HCT116 (cell line): Measurements from ENCODE around the gene ITM2B. TPM values are rescaled to one million over a fixed set of nuclear protein-coding genes. Genes with fewer than 3 reads are reported as not detected.

Experiments used
- ATAC-seq: fragments of 200-7000 bp; cut with Tn5 transposase; 2 replicates; pipeline ENCODE4 v1.9.1; 2020; ENCODE audit warnings: mild to moderate bottlenecking, moderate library complexity
- BruUV-seq: library from RNA; stranded (reverse); fragments of 400-500 nt; replicated peaks from 2 replicates; lab custom pipeline; 2021; lab: Mats Ljungman, UMichigan
- CTCF ChIA-PET: fragments of 300-600 bp; sonication (Branson Sonifier 250); formaldehyde crosslinking; loops from one replicate; lab custom pipeline; 2021; ENCODE audit warnings: antibody characterized with exemption; lab: Charles Lee
- POLR2A ChIA-PET: fragments of 300-600, 350-600 bp; sonication (Branson Sonifier 250); formaldehyde crosslinking; loops from one replicate; lab custom pipeline; 2021; ENCODE audit warnings: antibody characterized with exemption; lab: Charles Lee
- RAD21 ChIA-PET, 2 experiments: fragments of 300-600 bp; sonication (Branson Sonifier 250); formaldehyde crosslinking; loops; one replicate each; lab custom pipeline; 2023; ENCODE audit warnings: low total read pairs in 2 of 2; ENCODE audit not compliant: uncharacterized antibody in 2 of 2, unreplicated experiment in 2 of 2, low non-redundant PET in 1 of 2; lab: Charles Lee
- DNase-seq: peaks from one replicate; pipeline ENCODE4 v3.0.0-alpha.2; 2010; ENCODE audit warnings: low read depth, low spot score
- H2AFZ ChIP-seq: fragments of 200-600 bp; shearing (Covaris generic), sonication (generic); 2 replicates; pipeline ENCODE4 v1.6.1; 2017; ENCODE audit warnings: low read depth, mixed run types, mixed read lengths, antibody characterized with exemption, low read length; ENCODE audit not compliant: poor library complexity, severe bottlenecking
- H3K27ac ChIP-seq: 2 replicates; pipeline ENCODE4 v1.5.1; 2012; ENCODE audit warnings: low read depth, low read length
- H3K27me3 ChIP-seq: fragments of 200-600 bp; sonication (generic); 2 replicates; pipeline ENCODE4 v1.6.1; 2016; ENCODE audit warnings: mixed run types, low read length, mixed read lengths; ENCODE audit not compliant: insufficient read depth
- H3K36me3 ChIP-seq, 2 experiments: fragments of 200-500 bp in 1 of 2; fragments of 200-600 bp in 1 of 2; sonication (Bioruptor generic) in 1 of 2; sonication (generic) in 1 of 2; 2 replicates each; pipeline versions ENCODE4 v1.5.1 to v1.6.1; 2014 to 2016; ENCODE audit warnings: low read length in 2 of 2, inconsistent platforms in 1 of 2, mixed read lengths in 1 of 2, mixed run types in 1 of 2; ENCODE audit not compliant: insufficient read depth in 2 of 2, control insufficient read depth in 1 of 2
- H3K4me1 ChIP-seq, 2 experiments: fragments of 200-600 bp in 1 of 2; sonication (generic) in 1 of 2; 2 replicates each; pipeline versions ENCODE4 v1.5.1 to v1.6.1; 2012 to 2017; ENCODE audit warnings: low read length in 2 of 2, inconsistent platforms in 1 of 2, mild to moderate bottlenecking in 1 of 2, mixed read lengths in 1 of 2, mixed run types in 1 of 2, moderate library complexity in 1 of 2; ENCODE audit not compliant: insufficient read depth in 2 of 2, control insufficient read depth in 1 of 2
- H3K4me2 ChIP-seq: fragments of 200-600 bp; sonication (generic); 2 replicates; pipeline ENCODE4 v1.6.1; 2017; ENCODE audit warnings: mixed run types, low read length, mixed read lengths
- H3K4me3 ChIP-seq, 2 experiments: fragments of 200-600 bp in 1 of 2; sonication (generic) in 1 of 2; replicated peaks in 1 of 2; 2 replicates each; pipeline ENCODE4 v1.5.1; 2011 to 2016; ENCODE audit warnings: low read length in 2 of 2, control low read depth in 1 of 2, low read depth in 1 of 2, mild to moderate bottlenecking in 1 of 2, mixed read lengths in 1 of 2, mixed run types in 1 of 2
- H3K79me2 ChIP-seq: fragments of 200-600 bp; sonication (generic); 2 replicates; pipeline ENCODE4 v1.6.1; 2017; ENCODE audit warnings: mild to moderate bottlenecking, mixed run types, low read length, moderate library complexity, mixed read lengths; ENCODE audit not compliant: insufficient read depth
- H3K9ac ChIP-seq: fragments of 200-600 bp; sonication (generic); 2 replicates; pipeline ENCODE4 v1.6.1; 2016; ENCODE audit warnings: low read length, mixed read lengths
- H3K9me2 ChIP-seq: fragments of 200-600 bp; sonication (generic), shearing (Covaris generic); 2 replicates; pipeline ENCODE4 v1.6.1; 2017; ENCODE audit warnings: mixed run types, mild to moderate bottlenecking, moderate library complexity; ENCODE audit not compliant: insufficient read depth
- H3K9me3 ChIP-seq, 2 experiments: fragments of 200-500 bp in 1 of 2; fragments of 200-600 bp in 1 of 2; sonication (Bioruptor generic) in 1 of 2; sonication (generic) in 1 of 2; 2 replicates each; pipeline ENCODE4 v1.6.1; 2014 to 2017; ENCODE audit warnings: low read length in 2 of 2, mixed read lengths in 2 of 2, inconsistent platforms in 1 of 2, low read depth in 1 of 2, mild to moderate bottlenecking in 1 of 2, mixed run types in 1 of 2, moderate library complexity in 1 of 2; ENCODE audit not compliant: control insufficient read depth in 1 of 2, insufficient read depth in 1 of 2
- H4K20me1 ChIP-seq: fragments of 200-600 bp; sonication (generic), shearing (Covaris generic); 2 replicates; pipeline ENCODE4 v1.6.1; 2017; ENCODE audit warnings: mixed run types, mild to moderate bottlenecking, moderate library complexity; ENCODE audit not compliant: insufficient read depth
- CBX3 ChIP-seq: IDR thresholded peaks from 2 replicates; pipeline ENCODE4 v1.6.1; 2012; ENCODE audit warnings: low read depth
- CEBPB ChIP-seq: IDR thresholded peaks from 2 replicates; pipeline ENCODE4 v1.6.1; 2012; ENCODE audit warnings: low read depth
- EZH2 ChIP-seq: fragments of 200-600 bp; sonication (generic); IDR thresholded peaks from 2 replicates; pipeline ENCODE4 v1.6.1; 2017; ENCODE audit warnings: antibody characterized with exemption, mixed run types
- FOSL1 ChIP-seq: IDR thresholded peaks from 2 replicates; pipeline ENCODE4 v1.6.1; 2012; ENCODE audit warnings: low read depth
- JUND ChIP-seq: IDR thresholded peaks from 2 replicates; pipeline ENCODE4 v1.6.1; 2012
- POLR2A ChIP-seq: IDR thresholded peaks from 2 replicates; pipeline ENCODE4 v1.7.0; 2011; ENCODE audit warnings: borderline replicate concordance; ENCODE audit not compliant: insufficient read depth, insufficient read length; ENCODE audit errors: extremely low read depth
- POLR2AphosphoS5 ChIP-seq: IDR thresholded peaks from 2 replicates; pipeline ENCODE4 v1.6.1; 2011; ENCODE audit warnings: mild to moderate bottlenecking, low read depth, low read length, moderate library complexity
- REST ChIP-seq: IDR thresholded peaks from 2 replicates; pipeline ENCODE4 v1.6.1; 2012; ENCODE audit warnings: low read depth
- SIN3A ChIP-seq: IDR thresholded peaks from 2 replicates; pipeline ENCODE4 v1.6.1; 2012; ENCODE audit warnings: low read depth
- TCF7L2 ChIP-seq: IDR thresholded peaks from 2 replicates; pipeline ENCODE4 v1.7.0; 2011; ENCODE audit warnings: borderline replicate concordance, inconsistent platforms; ENCODE audit not compliant: insufficient read depth, insufficient read length; ENCODE audit errors: extremely low read depth
- YY1 ChIP-seq: IDR thresholded peaks from 2 replicates; pipeline ENCODE4 v1.6.1; 2011; ENCODE audit warnings: low read length, low read depth, moderate library complexity, mild to moderate bottlenecking; ENCODE audit not compliant: insufficient replicate concordance; ENCODE audit errors: extremely low read depth
- ZFX ChIP-seq: fragments of 450-650 bp; IDR thresholded peaks from 2 replicates; pipeline ENCODE4 v1.6.1; 2017
- ZNF274 ChIP-seq: fragments of 200-500 bp; sonication (Bioruptor generic); IDR thresholded peaks from 2 replicates; pipeline ENCODE4 v1.6.1; 2014; ENCODE audit warnings: mild to moderate bottlenecking, low read depth, low read length, inconsistent platforms
- intact Hi-C: fragments of 100-400 bp; cut with micrococcal nuclease; formaldehyde crosslinking; loops from 2 replicates; pipeline ENCODE4 v1.10.0; 2022
- total RNA-seq: library from RNA; stranded (reverse); gene quantifications from one replicate; pipeline ENCODE4 v1.2.1, GENCODE V29; 2021; ENCODE audit not compliant: unreplicated experiment

Gene ITM2B
- total RNA-seq, 1 experiment from 2014 or later, result 124 TPM

GRCh38 chr13:48231933-48232332, 1.1 kb upstream of the ITM2B start:
- H3K27ac ChIP-seq, result no peak overlapping the region

More at GRCh38 chr13:48231933-48232332, 1.1 kb upstream of the ITM2B start:
- H3K36me3 ChIP-seq, result peaks cover 0 to 2% of the 10 kb centered on the region in 2 experiments; a peak in 1 of 4 replicates
- H2AFZ ChIP-seq, result peak overlapping the region; percentile 60
- BruUV-seq, result no TSS peak
- peaks cover 6 to 9% of the 10 kb centered on the region in 2 experiments; a peak in 3 of 4 replicates for H3K4me1 ChIP-seq
- H3K4me3 ChIP-seq, result no peak overlapping the region
- peak overlapping the region; percentile 92 for H3K4me2 ChIP-seq
- no peaks in the 10 kb centered on the region for H3K9me2 ChIP-seq
- TF ChIP-seq ZFX (no peak), POLR2A (no peak), CBX3 (no peak), EZH2 (no peak), POLR2AphosphoS5 (no peak), ZNF274 (no peak), REST (no peak), FOSL1 (no peak), JUND (no peak), SIN3A (no peak), TCF7L2 (no peak), CEBPB (no peak), YY1 (no peak)
- H3K9ac ChIP-seq, result no peak overlapping the region
- H3K27me3 ChIP-seq, result no peaks in the 10 kb centered on the region
- intact Hi-C loops, result no loop called here
- DNase-seq (no peak), ATAC-seq (no peak)
- ChIA-PET RAD21 (no interaction called here), CTCF (no interaction called here), POLR2A (no interaction called here)
- no peaks in the 10 kb centered on the region for H4K20me1 ChIP-seq
- peaks cover 29% of the 10 kb centered on the region for H3K79me2 ChIP-seq
- H3K9me3 ChIP-seq, result no peaks in the 10 kb centered on the region
